GM10266 (cell line): ENCODE measurements around the gene ENPP3.

ENCODE experiments used
- DNase-seq: peaks from one replicate; pipeline ENCODE4 v3.0.0; 2012; ENCODE audit errors: extremely low spot score
- CTCF ChIP-seq: IDR thresholded peaks from 2 replicates; pipeline ENCODE4 v1.5.1; 2012; ENCODE audit warnings: mild to moderate bottlenecking, low read depth; ENCODE audit not compliant: control insufficient read depth, insufficient read depth; ENCODE audit errors: missing control alignments

The ENPP3 gene

GRCh38 chr6:131764350-131764749 lies 127.2 kb downstream of the ENPP3 start:
- TF ChIP-seq CTCF: no peak
- DNase-seq: no peak

GRCh38 chr6:131765081-131765803 lies 128.1 kb downstream of the ENPP3 start:
- TF ChIP-seq CTCF: no peak
- no peak for DNase-seq

- no peak for TF ChIP-seq CTCF
- DNase-seq: no peak
Observed at GRCh38 chr6:131765804-131766135, 128.7 kb downstream of the ENPP3 start.

DNA sequence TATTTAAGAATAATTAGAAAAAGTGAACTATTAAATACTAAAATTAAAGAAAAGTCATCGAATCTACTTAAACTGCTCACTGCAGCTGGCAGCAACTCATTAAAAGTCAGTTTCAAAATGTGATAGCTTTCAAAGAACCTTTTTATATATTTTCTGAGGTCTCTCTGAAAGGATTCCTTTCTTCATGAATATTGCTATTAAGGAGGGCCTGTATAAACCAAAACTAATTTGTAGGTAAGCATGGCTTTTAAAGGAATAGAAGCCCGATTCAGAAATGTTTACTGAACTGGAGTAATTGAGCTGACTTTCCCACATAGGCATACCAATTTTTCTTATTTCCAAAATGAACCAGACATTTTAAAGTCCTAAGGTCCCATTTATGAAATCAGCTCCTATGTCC lies 129.5 kb downstream of the ENPP3 start:
- no peak for DNase-seq
- no peak for TF ChIP-seq CTCF

- no peak for TF ChIP-seq CTCF
- DNase-seq: no peak
Observed at GRCh38 chr6:131768964-131769363, 131.9 kb downstream of the ENPP3 start.

GRCh38 chr6:131769385-131770141 lies 132.5 kb downstream of the ENPP3 start:
- no peak for TF ChIP-seq CTCF
- no peak for DNase-seq

- no peak for DNase-seq
- no peak for TF ChIP-seq CTCF
Observed at GRCh38 chr6:131770776-131771175, 133.7 kb downstream of the ENPP3 start.
